ENCODE results near the gene GADD45GIP1. TPM values are rescaled to one million over a fixed set of nuclear protein-coding genes. Genes with fewer than 3 reads are reported as not detected.

Gene GADD45GIP1
- total RNA-seq, 1 experiment from 2014 or later, result 75.2 TPM

DNA sequence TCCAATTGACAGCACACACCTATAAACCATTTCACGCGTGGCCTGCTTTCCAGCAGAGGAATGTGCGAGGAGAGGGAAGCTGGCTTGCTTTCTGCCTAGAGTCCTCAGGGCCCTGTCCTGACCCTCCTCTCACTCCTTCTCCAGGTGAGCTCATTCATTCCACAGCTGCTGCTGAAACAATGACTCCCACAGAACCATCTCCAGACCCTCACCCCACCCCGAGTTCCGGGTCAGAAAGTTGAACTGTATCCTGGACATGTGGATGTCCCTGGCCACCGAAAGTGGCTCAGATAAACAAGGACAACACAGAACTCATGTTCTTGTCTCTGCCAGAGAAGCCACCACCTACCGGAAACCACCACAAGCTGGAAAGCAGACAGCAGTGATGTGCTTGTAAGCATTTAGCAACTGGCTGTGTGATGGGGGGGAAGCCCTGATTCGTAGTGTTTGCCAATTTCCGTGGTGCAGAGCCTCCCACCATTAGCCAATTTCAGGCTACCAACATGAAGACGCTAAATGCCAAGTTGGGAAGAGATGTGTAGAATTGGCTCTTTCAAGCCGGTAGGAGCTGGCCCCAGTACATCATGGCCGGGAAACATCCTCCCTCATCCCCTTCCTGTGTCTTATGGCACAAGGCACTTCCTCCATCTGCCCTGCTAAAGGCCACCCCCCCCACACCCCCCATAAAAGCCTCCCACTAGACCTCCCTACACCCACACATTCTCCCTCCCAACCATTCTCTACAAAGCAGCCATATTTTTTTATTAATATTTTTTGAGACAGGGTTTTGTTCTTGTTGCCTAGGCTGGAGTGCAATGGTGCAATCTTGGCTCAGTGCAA lies 43.0 kb downstream of the GADD45GIP1 start:
- peak; percentile 26 for DNase-seq (ENCODE audit: low read depth)

DNA sequence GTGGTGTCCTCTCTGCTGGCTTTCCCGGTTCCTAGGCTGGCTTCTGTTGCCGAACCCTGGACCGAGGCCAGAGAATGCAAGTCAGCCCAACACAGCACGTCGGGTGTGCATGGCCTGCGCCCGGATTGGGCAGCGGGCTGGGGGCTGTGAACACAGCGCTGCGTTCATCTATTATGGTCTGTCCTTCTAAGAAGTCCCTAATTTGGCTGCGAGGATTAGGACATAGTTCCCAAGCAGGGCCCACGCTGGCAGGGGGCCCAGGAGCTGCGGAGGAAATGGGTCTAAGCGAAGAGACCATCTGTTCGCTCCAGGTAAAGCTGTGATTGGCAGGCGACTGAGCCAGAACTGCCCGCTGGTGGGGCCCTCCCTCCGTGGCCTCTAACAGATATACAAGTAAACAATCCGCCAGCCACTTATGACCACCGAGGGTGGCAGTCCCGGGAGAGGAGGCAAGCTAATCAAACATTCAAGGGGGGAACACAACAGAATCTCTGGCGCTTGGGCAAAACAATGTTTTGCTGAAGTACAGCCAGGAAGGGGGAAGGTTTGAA lies 43.9 kb downstream of the GADD45GIP1 start:
- DNase-seq (ENCODE audit: low read depth), result no peak

DNA sequence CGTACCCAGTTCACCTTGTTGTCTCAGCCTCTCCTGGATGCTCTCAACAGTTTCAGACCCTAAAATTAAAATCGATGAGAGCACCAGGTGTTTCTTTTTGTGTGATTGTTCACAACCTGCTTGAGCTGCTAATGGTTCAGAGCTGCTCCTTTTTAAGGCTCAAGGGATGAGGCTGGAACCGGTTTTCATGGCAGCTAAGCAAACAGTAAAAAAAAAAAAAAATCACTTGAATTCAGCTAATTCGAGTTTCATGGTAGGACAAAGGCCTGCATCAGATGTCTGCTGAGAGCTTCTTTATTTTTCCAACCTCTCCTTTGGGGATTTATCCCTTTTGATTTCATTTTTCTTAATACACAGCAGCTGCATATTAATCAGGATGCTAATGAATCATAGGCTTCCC lies 44.5 kb downstream of the GADD45GIP1 start:
- no peak for DNase-seq (ENCODE audit: low read depth)

DNA sequence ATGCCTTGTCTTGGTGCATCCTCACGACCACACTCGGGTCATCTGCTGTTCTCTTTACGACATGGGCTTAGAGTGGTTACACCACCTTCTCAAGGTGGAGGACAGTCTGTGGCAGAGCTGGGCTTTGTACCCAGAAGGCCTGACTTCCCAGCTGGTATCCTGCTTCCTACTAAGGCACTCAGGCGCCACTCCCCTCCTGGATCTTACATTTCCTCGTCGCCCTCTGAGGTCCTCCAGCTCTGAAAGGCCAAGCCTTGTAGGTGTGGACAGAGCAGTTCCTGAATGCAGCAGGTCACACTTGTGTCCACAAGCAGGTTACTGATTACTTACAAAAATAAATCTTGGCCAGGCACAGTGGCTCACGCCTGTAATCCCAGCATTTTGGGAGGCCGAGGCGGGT lies 49.9 kb downstream of the GADD45GIP1 start:
- no peak for DNase-seq (ENCODE audit: low read depth)

Small RNA genes lying within 50 kb of the gene (small RNA-seq; reads per million reads assigned to genes)
- gene MIR5695 (not detected), gene MIR6515 (0.07 reads per million)

Other genes starting within 250 kb of the GADD45GIP1 start
- 11.8 and 19.1 TPM in 2 replicates for gene TNPO2, start 233.3 kb downstream of the GADD45GIP1 start, total RNA-seq (2014; rRNA removed; shearing (Covaris generic))
- 290 and 342 TPM in 2 replicates for gene TRIR, start 222.5 kb downstream of the GADD45GIP1 start, total RNA-seq (2014; rRNA removed; shearing (Covaris generic))
- 138 and 140 TPM in 2 replicates for gene GET3, start 219.7 kb downstream of the GADD45GIP1 start, total RNA-seq (2014; rRNA removed; shearing (Covaris generic))
- not detected in 2 replicates for gene BEST2, start 205.4 kb downstream of the GADD45GIP1 start, total RNA-seq (2014; rRNA removed; shearing (Covaris generic))
- 4.7 and 6.9 TPM in 2 replicates for gene HOOK2, start 181.7 kb downstream of the GADD45GIP1 start, total RNA-seq (2014; rRNA removed; shearing (Covaris generic))
- 33.9 and 38.1 TPM in 2 replicates for gene JUNB, start 165.7 kb downstream of the GADD45GIP1 start, total RNA-seq (2014; rRNA removed; shearing (Covaris generic))
- gene PRDX2, start 155.4 kb downstream of the GADD45GIP1 start, total RNA-seq (2014; rRNA removed; shearing (Covaris generic)), result 88.6 and 94.3 TPM in 2 replicates
- gene THSD8, start 155.2 kb downstream of the GADD45GIP1 start, total RNA-seq (2014; rRNA removed; shearing (Covaris generic)), result not detected in 2 replicates
- gene RNASEH2A, start 150.6 kb downstream of the GADD45GIP1 start, total RNA-seq (2014; rRNA removed; shearing (Covaris generic)), result 52.9 and 68.6 TPM in 2 replicates
- gene RTBDN, start 122.6 kb downstream of the GADD45GIP1 start, total RNA-seq (2014; rRNA removed; shearing (Covaris generic)), result not detected in 2 replicates
- 1.9 and 3.2 TPM in 2 replicates for gene MAST1, start 118.7 kb downstream of the GADD45GIP1 start, total RNA-seq (2014; rRNA removed; shearing (Covaris generic))
- 0.70 and 0.74 TPM in 2 replicates for gene DNASE2, start 75.8 kb downstream of the GADD45GIP1 start, total RNA-seq (2014; rRNA removed; shearing (Covaris generic))
- gene KLF1, start 70.0 kb downstream of the GADD45GIP1 start, total RNA-seq (2014; rRNA removed; shearing (Covaris generic)), result not detected in 2 replicates
- gene GCDH, start 66.1 kb downstream of the GADD45GIP1 start, total RNA-seq (2014; rRNA removed; shearing (Covaris generic)), result 29.0 and 29.7 TPM in 2 replicates
- 0.24 TPM in 1 of 2 replicates, not detected in the other for gene SYCE2, start 37.9 kb downstream of the GADD45GIP1 start, total RNA-seq (2014; rRNA removed; shearing (Covaris generic))
- 192 and 239 TPM in 2 replicates for gene FARSA, start 23.5 kb downstream of the GADD45GIP1 start, total RNA-seq (2014; rRNA removed; shearing (Covaris generic))
- 1,453 and 1,684 TPM in 2 replicates for gene CALR, start 18.6 kb downstream of the GADD45GIP1 start, total RNA-seq (2014; rRNA removed; shearing (Covaris generic))
- gene RAD23A, start 11.4 kb downstream of the GADD45GIP1 start, total RNA-seq (2014; rRNA removed; shearing (Covaris generic)), result 178 and 212 TPM in 2 replicates
- gene DAND5, start 12.4 kb upstream of the GADD45GIP1 start, total RNA-seq (2014; rRNA removed; shearing (Covaris generic)), result 0.17 and 0.31 TPM in 2 replicates
- gene NFIX, start 38.3 kb upstream of the GADD45GIP1 start, total RNA-seq (2014; rRNA removed; shearing (Covaris generic)), result 12.4 and 21.7 TPM in 2 replicates
- not detected in 2 replicates for gene LYL1, start 145.6 kb upstream of the GADD45GIP1 start, total RNA-seq (2014; rRNA removed; shearing (Covaris generic))
- 56.0 and 56.6 TPM in 2 replicates for gene TRMT1, start 159.5 kb upstream of the GADD45GIP1 start, total RNA-seq (2014; rRNA removed; shearing (Covaris generic))
- gene NACC1, start 161.0 kb upstream of the GADD45GIP1 start, total RNA-seq (2014; rRNA removed; shearing (Covaris generic)), result 126 and 181 TPM in 2 replicates
- gene STX10, start 193.2 kb upstream of the GADD45GIP1 start, total RNA-seq (2014; rRNA removed; shearing (Covaris generic)), result 109 and 122 TPM in 2 replicates
- 35.7 and 42.6 TPM in 2 replicates for gene IER2, start 193.2 kb upstream of the GADD45GIP1 start, total RNA-seq (2014; rRNA removed; shearing (Covaris generic))

Data from HT1080 (cell line).